GM15510 (cell line): ENCODE data around the gene MS4A8.

Experiments used
- POLR2A ChIP-seq: IDR thresholded peaks from 3 replicates; pipeline ENCODE4 v1.6.1; 2011; ENCODE audit warnings: borderline replicate concordance; ENCODE audit not compliant: insufficient read length; ENCODE audit errors: extremely low read depth

The MS4A8 gene

GRCh38 chr11:60718524-60719316, 19.3 kb downstream of the MS4A8 start:
- TF ChIP-seq POLR2A: no peak

- TF ChIP-seq POLR2A: no peak
Observed at GRCh38 chr11:60719391-60719790, 20.0 kb downstream of the MS4A8 start.

- TF ChIP-seq POLR2A: no peak
Observed at GRCh38 chr11:60720460-60720859, 21.0 kb downstream of the MS4A8 start.

- TF ChIP-seq POLR2A: no peak
Observed at GRCh38 chr11:60724420-60724819, 25.0 kb downstream of the MS4A8 start, which contains the start of gene MS4A18. TSS of gene MS4A18 (plus strand) at chr11:60724720.

- no peak for TF ChIP-seq POLR2A
Observed at GRCh38 chr11:60725592-60725991, 26.2 kb downstream of the MS4A8 start.

GRCh38 chr11:60731586-60731985, 32.2 kb downstream of the MS4A8 start:
- no peak for TF ChIP-seq POLR2A

GRCh38 chr11:60734279-60734678, 34.9 kb downstream of the MS4A8 start:
- no peak for TF ChIP-seq POLR2A

- no peak for TF ChIP-seq POLR2A
Observed at GRCh38 chr11:60739114-60739513, 39.7 kb downstream of the MS4A8 start.

- no peak for TF ChIP-seq POLR2A
Observed at GRCh38 chr11:60740573-60740972, 41.2 kb downstream of the MS4A8 start.

GRCh38 chr11:60741421-60741820, 42.0 kb downstream of the MS4A8 start:
- no peak for TF ChIP-seq POLR2A

GRCh38 chr11:60743058-60743457, 43.6 kb downstream of the MS4A8 start:
- TF ChIP-seq POLR2A: no peak

GRCh38 chr11:60744114-60744513, 44.7 kb downstream of the MS4A8 start:
- no peak for TF ChIP-seq POLR2A

- TF ChIP-seq POLR2A: no peak
Observed at GRCh38 chr11:60747359-60747873, 48.0 kb downstream of the MS4A8 start.

GRCh38 chr11:60748225-60748624, 48.8 kb downstream of the MS4A8 start:
- TF ChIP-seq POLR2A: no peak

GRCh38 chr11:60748821-60749220, 49.4 kb downstream of the MS4A8 start:
- TF ChIP-seq POLR2A: no peak

GRCh38 chr11:60750911-60751310, 51.5 kb downstream of the MS4A8 start:
- TF ChIP-seq POLR2A: no peak
